ENCODE results near the gene PIGW. TPM values are rescaled to one million over a fixed set of nuclear protein-coding genes. Genes with fewer than 3 reads are reported as not detected.

PIGW gene
- total RNA-seq, 1 donor from 2014 or later = 3.2 TPM

- DNase-seq (ENCODE audit: extremely low spot score in 2 of 2) = no peak
- peaks cover 0 to 44% of the 10 kb centered on the region in 2 donors for H3K36me3 ChIP-seq
- H3K4me1 ChIP-seq = no peaks in the 10 kb centered on the region
- intact Hi-C loops (cut with DNase I) = no loop called here
- H3K4me3 ChIP-seq = no peak overlapping the region
- no peaks in the 10 kb centered on the region for H3K9me3 ChIP-seq
- TF ChIP-seq POLR2AphosphoS5 (IDR thresholded peaks at IDR 0.05; ENCODE audit: insufficient read depth in 1 of 2, low read depth in 1 of 2) (no peak), CTCF (IDR thresholded peaks at IDR 0.05) (no peak), POLR2A (IDR thresholded peaks at IDR 0.05) (no peak)
- H3K27ac ChIP-seq = no peak overlapping the region
- no peaks in the 10 kb centered on the region for H3K27me3 ChIP-seq
Measured at GRCh38 chr17:36566081-36566480, 31.3 kb downstream of the PIGW start.

- H3K36me3 ChIP-seq = peaks cover 0 to 47% of the 10 kb centered on the region in 2 donors
- TF ChIP-seq CTCF (IDR thresholded peaks at IDR 0.05) = no peak
- no peak for TF ChIP-seq POLR2A (IDR thresholded peaks at IDR 0.05)
- no peak for TF ChIP-seq POLR2AphosphoS5 (IDR thresholded peaks at IDR 0.05; ENCODE audit: insufficient read depth in 1 of 2, low read depth in 1 of 2)
Measured at GRCh38 chr17:36575028-36575427, 40.2 kb downstream of the PIGW start.

GRCh38 chr17:36576793-36577192 lies 42.0 kb downstream of the PIGW start:
- intact Hi-C loops (cut with DNase I) = no loop called here
- Histone ChIP-seq H3K9me3 (no peaks in the 10 kb centered on the region), H3K36me3 (peaks cover 0 to 46% of the 10 kb centered on the region in 2 donors), H3K27me3 (no peaks in the 10 kb centered on the region), H3K27ac (no peak overlapping the region), H3K4me1 (no peaks in the 10 kb centered on the region), H3K4me3 (no peak overlapping the region)
- TF ChIP-seq CTCF (IDR thresholded peaks at IDR 0.05) (no peak), POLR2AphosphoS5 (IDR thresholded peaks at IDR 0.05; ENCODE audit: insufficient read depth in 1 of 2, low read depth in 1 of 2) (no peak), POLR2A (IDR thresholded peaks at IDR 0.05) (no peak)
- no peak for DNase-seq (ENCODE audit: extremely low spot score in 2 of 2)

More at GRCh38 chr17:36575028-36575427, 40.2 kb downstream of the PIGW start:
- Histone ChIP-seq H3K4me3 (no peak overlapping the region), H3K4me1 (no peaks in the 10 kb centered on the region), H3K27ac (no peak overlapping the region), H3K9me3 (no peaks in the 10 kb centered on the region), H3K27me3 (no peaks in the 10 kb centered on the region)
- no peak for DNase-seq (ENCODE audit: extremely low spot score in 2 of 2)
- intact Hi-C loops (cut with DNase I) = no loop called here

GRCh38 chr17:36578671-36579070 lies 43.9 kb downstream of the PIGW start:
- no peak for TF ChIP-seq POLR2A (IDR thresholded peaks at IDR 0.05)
- no peak for TF ChIP-seq CTCF (IDR thresholded peaks at IDR 0.05)
- no peak for TF ChIP-seq POLR2AphosphoS5 (IDR thresholded peaks at IDR 0.05; ENCODE audit: insufficient read depth in 1 of 2, low read depth in 1 of 2)
- Histone ChIP-seq H3K4me3 (no peak overlapping the region), H3K9me3 (no peaks in the 10 kb centered on the region), H3K27ac (no peak overlapping the region), H3K27me3 (no peaks in the 10 kb centered on the region), H3K4me1 (no peaks in the 10 kb centered on the region), H3K36me3 (peaks cover 0 to 58% of the 10 kb centered on the region in 2 donors)
- DNase-seq (ENCODE audit: extremely low spot score in 2 of 2) = no peak
- intact Hi-C loops (cut with DNase I) = no loop called here

GRCh38 chr17:36583787-36584186 lies 49.0 kb downstream of the PIGW start:
- no peak for TF ChIP-seq POLR2AphosphoS5 (IDR thresholded peaks at IDR 0.05; ENCODE audit: insufficient read depth in 1 of 2, low read depth in 1 of 2)
- no peak for TF ChIP-seq POLR2A (IDR thresholded peaks at IDR 0.05)
- no peak for TF ChIP-seq CTCF (IDR thresholded peaks at IDR 0.05)
- H3K36me3 ChIP-seq = peaks cover 0 to 90% of the 10 kb centered on the region in 2 donors
- intact Hi-C loops (cut with DNase I) = no loop called here

More at GRCh38 chr17:36583787-36584186, 49.0 kb downstream of the PIGW start:
- H3K9me3 ChIP-seq = no peaks in the 10 kb centered on the region
- no peaks in the 10 kb centered on the region for H3K4me1 ChIP-seq
- DNase-seq (ENCODE audit: extremely low spot score in 2 of 2) = no peak
- H3K4me3 ChIP-seq = no peak overlapping the region
- H3K27me3 ChIP-seq = no peaks in the 10 kb centered on the region
- no peak overlapping the region for H3K27ac ChIP-seq
